ENCODE measurements around the gene DDX49. TPM values are rescaled to one million over a fixed set of nuclear protein-coding genes. Genes with fewer than 3 reads are reported as not detected.

Gene DDX49
- total RNA-seq, 6 donors from 2014 or later = 22.5 to 46.7 (median 40.1) TPM

DNA sequence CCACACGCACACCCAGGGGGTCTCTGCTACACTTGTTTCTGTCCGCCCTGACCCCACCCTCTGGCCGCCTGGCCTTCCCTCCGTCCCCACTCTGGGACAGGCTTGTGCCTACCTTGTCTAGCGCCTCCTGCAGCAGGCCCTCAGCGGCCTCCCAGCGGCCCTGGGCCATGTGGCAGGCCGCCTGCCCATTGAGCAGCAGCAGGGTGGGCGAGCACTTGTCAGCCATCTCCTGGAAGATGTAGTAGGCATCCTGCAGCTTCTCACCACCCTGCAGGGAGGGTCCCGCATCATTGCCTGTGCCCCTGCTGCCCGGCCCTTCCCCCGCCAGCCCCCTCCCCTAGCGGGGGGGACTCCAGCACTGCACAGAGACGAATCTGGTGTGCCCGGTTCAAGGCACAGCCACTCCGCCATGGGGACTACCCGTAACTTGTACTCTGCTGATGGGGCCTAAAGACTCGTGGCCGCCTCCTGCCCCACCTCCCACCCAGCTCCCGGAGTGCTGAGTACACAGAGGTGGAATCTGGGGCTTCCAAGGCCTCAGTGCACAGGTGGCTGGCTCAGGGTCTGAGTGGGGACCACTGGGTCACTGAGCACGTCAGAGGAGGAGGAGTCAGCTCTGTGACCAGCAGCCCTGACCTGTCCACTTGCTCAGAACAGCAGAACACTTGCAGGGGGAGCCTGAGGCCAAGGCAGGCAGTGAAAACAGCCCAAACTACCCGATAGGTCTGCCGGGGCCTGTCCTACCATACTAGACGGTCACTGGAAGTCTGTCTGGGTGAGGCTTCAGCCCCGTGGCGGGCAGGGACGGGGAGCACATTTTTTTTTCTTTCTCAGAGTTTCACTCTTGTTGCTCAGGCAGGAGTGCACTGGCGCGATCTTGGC lies 16.1 kb upstream of the DDX49 start:
- peak in 1 of 2 donors; percentile 65 for DNase-seq
- Histone ChIP-seq H3K27me3 (no peaks in the 10 kb centered on the region), H3K4me1 (no peaks in the 10 kb centered on the region), H3K9me3 (no peaks in the 10 kb centered on the region), H3K27ac (no peak overlapping the region), H3K4me3 (no peak overlapping the region), H3K36me3 (peaks cover 6 to 86% (median 79%) of the 10 kb centered on the region in 4 donors)
- ATAC-seq (ENCODE audit: low FRiP score in 2 of 2) = no peak
- TF ChIP-seq POLR2AphosphoS5 (IDR thresholded peaks at IDR 0.05) (no peak), EP300 (IDR thresholded peaks at IDR 0.05) (no peak), POLR2A (IDR thresholded peaks at IDR 0.05) (no peak)
- TF ChIP-seq, protein P1, sequence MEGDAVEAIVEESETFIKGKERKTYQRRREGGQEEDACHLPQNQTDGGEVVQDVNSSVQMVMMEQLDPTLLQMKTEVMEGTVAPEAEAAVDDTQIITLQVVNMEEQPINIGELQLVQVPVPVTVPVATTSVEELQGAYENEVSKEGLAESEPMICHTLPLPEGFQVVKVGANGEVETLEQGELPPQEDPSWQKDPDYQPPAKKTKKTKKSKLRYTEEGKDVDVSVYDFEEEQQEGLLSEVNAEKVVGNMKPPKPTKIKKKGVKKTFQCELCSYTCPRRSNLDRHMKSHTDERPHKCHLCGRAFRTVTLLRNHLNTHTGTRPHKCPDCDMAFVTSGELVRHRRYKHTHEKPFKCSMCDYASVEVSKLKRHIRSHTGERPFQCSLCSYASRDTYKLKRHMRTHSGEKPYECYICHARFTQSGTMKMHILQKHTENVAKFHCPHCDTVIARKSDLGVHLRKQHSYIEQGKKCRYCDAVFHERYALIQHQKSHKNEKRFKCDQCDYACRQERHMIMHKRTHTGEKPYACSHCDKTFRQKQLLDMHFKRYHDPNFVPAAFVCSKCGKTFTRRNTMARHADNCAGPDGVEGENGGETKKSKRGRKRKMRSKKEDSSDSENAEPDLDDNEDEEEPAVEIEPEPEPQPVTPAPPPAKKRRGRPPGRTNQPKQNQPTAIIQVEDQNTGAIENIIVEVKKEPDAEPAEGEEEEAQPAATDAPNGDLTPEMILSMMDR (IDR thresholded peaks at IDR 0.05) = no peak
- 91 to 92% methylated on average over 17 to 29 of the region's 29 CpGs for WGBS, 2 donors

DNA sequence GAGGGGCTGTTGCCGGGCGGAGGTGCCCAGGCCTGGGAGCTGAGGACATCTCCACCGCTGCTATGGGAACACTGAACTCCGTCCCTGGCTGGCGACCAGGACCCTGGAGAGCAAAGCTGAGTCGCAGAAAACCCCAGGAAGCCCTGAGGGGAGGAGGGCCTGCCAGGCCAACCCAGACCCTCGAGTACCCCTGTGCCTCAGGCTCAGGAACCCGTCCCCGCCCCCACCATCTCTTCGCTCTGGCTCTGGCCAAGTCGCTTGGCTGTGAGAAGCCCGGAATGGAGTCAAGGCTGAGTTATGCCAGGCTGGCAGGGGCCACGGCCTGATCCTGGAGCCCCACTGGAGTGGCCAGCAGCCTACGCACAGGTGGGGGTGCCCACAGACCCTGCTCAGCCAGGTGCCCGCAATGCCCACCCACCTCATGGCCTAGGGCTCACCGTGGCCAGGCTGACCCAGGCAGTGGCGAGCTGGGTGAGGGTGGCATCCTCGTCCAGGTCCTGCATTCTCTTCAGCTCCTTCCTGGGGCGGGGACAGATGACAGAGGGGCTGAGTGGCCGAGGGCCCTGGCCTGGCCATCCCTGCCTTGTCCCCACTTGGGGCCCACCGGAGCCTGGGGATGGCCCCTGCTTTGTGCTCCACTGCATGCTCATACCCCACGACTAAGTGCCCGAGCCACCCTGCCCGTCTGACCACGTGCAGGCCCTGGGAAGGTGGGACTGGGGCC lies 15.0 kb upstream of the DDX49 start:
- H3K9me3 ChIP-seq = no peaks in the 10 kb centered on the region
- TF ChIP-seq POLR2A (IDR thresholded peaks at IDR 0.05) (no peak), POLR2AphosphoS5 (IDR thresholded peaks at IDR 0.05) (no peak), EP300 (IDR thresholded peaks at IDR 0.05) (no peak)
- TF ChIP-seq, protein P1 (IDR thresholded peaks at IDR 0.05) = no peak
- no peak overlapping the region for H3K4me3 ChIP-seq
- H3K27me3 ChIP-seq = no peaks in the 10 kb centered on the region
- DNase-seq = peak in 1 of 2 donors; percentile 54
- 89 to 91% methylated on average over 5 to 21 of the region's 25 CpGs for WGBS, 2 donors
- no peaks in the 10 kb centered on the region for H3K4me1 ChIP-seq
- H3K27ac ChIP-seq = no peak overlapping the region
- no peak for ATAC-seq (ENCODE audit: low FRiP score in 2 of 2)
- peaks cover 6 to 88% (median 78%) of the 10 kb centered on the region in 4 donors for H3K36me3 ChIP-seq

DNA sequence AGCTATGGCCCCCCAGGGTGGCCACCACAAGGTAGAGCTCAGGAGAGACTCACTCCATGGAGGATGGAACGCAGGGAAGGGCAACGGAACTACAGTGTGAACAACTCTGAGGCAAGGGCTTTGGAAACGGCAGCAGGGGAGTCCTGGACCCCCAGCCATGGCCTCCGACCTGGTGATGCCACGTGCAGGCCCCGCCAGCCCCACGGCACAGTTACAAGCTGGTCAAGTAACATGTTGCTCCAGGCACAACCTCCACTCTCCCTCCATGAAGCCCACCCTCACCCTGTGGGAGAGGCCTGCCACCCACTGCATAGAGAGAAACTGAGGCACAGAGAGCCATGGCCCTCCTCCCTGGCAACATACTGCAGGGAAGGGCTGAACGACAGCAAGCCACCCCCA lies 14.5 kb upstream of the DDX49 start:
- Histone ChIP-seq H3K4me3 (no peak overlapping the region), H3K4me1 (no peaks in the 10 kb centered on the region), H3K27ac (no peak overlapping the region), H3K27me3 (no peaks in the 10 kb centered on the region), H3K36me3 (peaks cover 6 to 88% (median 74%) of the 10 kb centered on the region in 4 donors), H3K9me3 (no peaks in the 10 kb centered on the region)
- ATAC-seq (ENCODE audit: low FRiP score in 2 of 2) (no peak), DNase-seq (peak in 1 of 2 donors; percentile 46)
- WGBS, 2 donors = 88 to 97% methylated on average over 5 to 8 of the region's 8 CpGs
- TF ChIP-seq EP300 (IDR thresholded peaks at IDR 0.05) (no peak), POLR2AphosphoS5 (IDR thresholded peaks at IDR 0.05) (no peak), POLR2A (IDR thresholded peaks at IDR 0.05) (no peak)
- TF ChIP-seq, protein P1 (IDR thresholded peaks at IDR 0.05) = no peak

DNA sequence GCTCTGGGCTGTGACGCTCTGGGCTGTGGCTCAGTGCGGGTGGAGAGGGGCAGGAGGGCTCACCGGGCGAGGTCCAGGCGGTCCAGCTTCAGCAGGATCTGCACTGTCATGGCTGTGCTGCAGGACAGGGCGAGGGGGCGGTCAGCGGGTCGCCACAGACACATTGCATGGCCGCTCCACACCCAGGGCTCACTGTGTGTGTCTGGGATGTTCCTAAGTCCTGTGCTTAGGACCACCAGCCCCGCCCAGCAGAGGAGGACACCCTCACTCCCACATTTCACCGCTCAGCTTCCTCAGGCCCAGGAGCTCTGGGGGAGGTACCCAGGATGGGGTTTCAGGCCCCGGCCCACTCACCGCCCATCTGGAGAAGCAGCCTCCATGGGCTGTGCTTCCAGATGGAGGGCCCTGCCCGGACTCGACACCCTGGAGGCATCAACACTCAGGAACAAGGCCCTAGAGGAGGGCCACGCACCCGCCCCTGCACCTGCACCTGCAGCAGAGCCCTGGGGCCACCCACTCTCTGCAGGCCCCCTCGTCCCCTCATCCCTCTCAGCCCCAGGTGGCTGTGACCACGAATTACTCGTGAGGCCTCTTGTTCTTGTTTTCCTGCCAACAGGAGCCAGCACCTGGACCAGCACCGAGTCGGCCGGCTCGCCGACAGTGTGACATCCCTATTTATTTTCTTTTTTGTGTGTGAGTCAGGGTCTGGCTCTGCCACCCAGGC lies 13.8 kb upstream of the DDX49 start:
- Histone ChIP-seq H3K9me3 (no peaks in the 10 kb centered on the region), H3K4me3 (no peak overlapping the region), H3K36me3 (peaks cover 6 to 88% (median 74%) of the 10 kb centered on the region in 4 donors), H3K4me1 (no peaks in the 10 kb centered on the region), H3K27ac (no peak overlapping the region), H3K27me3 (no peaks in the 10 kb centered on the region)
- TF ChIP-seq POLR2AphosphoS5 (IDR thresholded peaks at IDR 0.05) = no peak
- TF ChIP-seq POLR2A (IDR thresholded peaks at IDR 0.05) = no peak
- TF ChIP-seq EP300 (IDR thresholded peaks at IDR 0.05) = no peak
- TF ChIP-seq, protein P1 (IDR thresholded peaks at IDR 0.05) = no peak
- peak in 1 of 2 donors; percentile 68 for DNase-seq
- ATAC-seq (ENCODE audit: low FRiP score in 2 of 2) = no peak
- WGBS, 2 donors = 93% methylated on average over 16 to 25 of the region's 26 CpGs

All from upper lobe of left lung (tissue), 6 donors.